22Rv1 (cell line): ENCODE measurements around the gene SYPL2.

Source experiments
- CTCF ChIP-seq: fragments of 450-650 bp; IDR thresholded peaks from 2 replicates; pipeline ENCODE4 v1.5.1; 2017; ENCODE audit warnings: mild to moderate bottlenecking
- ZFX ChIP-seq: fragments of 450-650 bp; IDR thresholded peaks from 2 replicates; pipeline ENCODE4 v1.6.1; 2017; ENCODE audit warnings: antibody characterized with exemption, borderline replicate concordance

- TF ChIP-seq CTCF = no peak
- TF ChIP-seq ZFX = no peak
Measured at GRCh38 chr1:109441069-109441468, 25.3 kb upstream of the SYPL2 start.
